Stimulated activated CD4-positive, alpha-beta T cell treated with anti-CD3 and anti-CD28 coated beads, TNF-alpha, amount 100 ng/mL, for 24 hours (primary cell): ENCODE data around the gene SHC2.
"Not testable (repeated sequence)": the region's sequence is repeated elsewhere in the genome, so short reads cannot be mapped to it uniquely, and the experiment has no call there.

Experiments used
- DNase-seq, 3 experiments: peaks; one replicate each; pipeline ENCODE4 v3.0.0-alpha.2; 2020; ENCODE audit warnings: low read depth in 3 of 3

SHC2 gene

GRCh38 chr19:422917-423226, 38.0 kb downstream of the SHC2 start:
- not testable (repeated sequence) for DNase-seq

DNA sequence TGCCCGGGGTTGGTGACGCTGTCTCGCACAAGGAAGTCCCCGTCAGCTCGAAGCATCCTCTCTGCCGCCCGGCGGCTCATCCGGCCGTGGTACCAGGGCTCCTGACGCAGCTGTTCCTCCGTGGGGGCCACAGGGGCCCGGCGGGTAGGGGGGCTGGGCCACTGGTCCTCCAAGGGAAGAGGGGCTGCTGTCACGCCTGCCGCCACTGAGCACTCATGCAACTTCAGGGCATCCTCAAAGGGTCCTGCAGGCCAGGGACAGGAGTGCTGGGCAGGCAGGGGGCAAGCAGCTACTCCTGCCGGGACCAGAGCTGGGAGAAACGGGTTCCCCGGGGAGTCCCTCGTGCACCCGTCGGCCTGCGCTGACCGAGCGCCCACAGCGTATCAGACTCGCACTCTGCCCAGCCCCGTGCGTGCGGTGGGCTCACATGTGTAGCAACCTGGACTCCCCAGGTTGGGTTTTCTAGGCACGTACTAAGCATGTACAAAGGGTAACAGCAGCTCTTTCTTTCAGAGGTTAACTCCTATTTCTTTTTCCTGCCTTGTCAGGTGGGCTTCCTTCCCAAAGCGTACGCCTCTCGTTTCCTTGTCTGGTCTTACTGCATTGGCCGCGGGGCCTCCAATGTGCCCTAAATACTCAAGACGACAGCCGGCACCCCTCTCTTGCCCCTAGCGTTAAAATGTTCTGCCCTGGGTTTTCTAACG, 38.5 kb downstream of the SHC2 start:
- no peak for DNase-seq

- no peak for DNase-seq
Measured at GRCh38 chr19:419721-420515, 40.9 kb downstream of the SHC2 start.

- no peak for DNase-seq
Measured at GRCh38 chr19:418761-419671, 41.8 kb downstream of the SHC2 start.

GRCh38 chr19:416416-416815, 44.4 kb downstream of the SHC2 start:
- DNase-seq = no peak

GRCh38 chr19:415292-415691, 45.5 kb downstream of the SHC2 start:
- DNase-seq = no peak

GRCh38 chr19:413756-414420, 46.9 kb downstream of the SHC2 start:
- no peak for DNase-seq

GRCh38 chr19:412356-413355, 48.2 kb downstream of the SHC2 start:
- DNase-seq = no peak

- DNase-seq = no peak
Measured at GRCh38 chr19:411723-412355, 49.0 kb downstream of the SHC2 start.

DNA sequence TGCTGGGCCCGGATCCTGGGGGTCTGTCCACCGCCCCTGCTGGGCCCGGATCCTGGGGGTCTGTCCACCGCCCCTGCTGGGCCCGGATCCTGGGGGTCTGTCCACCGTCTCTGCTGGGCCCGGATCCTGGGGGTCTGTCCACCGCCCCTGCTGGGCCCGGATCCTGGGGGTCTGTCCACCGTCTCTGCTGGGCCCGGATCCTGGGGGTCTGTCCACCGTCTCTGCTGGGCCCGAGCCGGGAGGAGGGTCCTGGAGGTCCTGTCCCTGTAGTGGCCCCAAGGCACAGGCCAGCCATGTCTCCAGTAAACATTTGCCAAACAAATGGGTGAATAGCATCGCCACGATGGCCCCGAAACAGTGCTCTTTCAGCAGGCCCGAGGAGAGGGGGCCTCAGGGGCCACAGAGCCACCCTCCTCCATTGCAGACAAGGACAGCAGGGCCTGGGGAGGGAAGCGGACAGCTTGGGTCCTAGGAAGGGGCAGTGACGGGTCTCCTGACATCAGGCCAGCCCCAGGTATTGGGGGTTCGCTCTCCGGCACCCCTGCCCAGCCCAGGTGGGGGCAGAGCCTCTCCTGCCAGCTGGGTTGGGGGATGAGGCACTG, 49.6 kb downstream of the SHC2 start:
- DNase-seq = not testable (repeated sequence)

DNA sequence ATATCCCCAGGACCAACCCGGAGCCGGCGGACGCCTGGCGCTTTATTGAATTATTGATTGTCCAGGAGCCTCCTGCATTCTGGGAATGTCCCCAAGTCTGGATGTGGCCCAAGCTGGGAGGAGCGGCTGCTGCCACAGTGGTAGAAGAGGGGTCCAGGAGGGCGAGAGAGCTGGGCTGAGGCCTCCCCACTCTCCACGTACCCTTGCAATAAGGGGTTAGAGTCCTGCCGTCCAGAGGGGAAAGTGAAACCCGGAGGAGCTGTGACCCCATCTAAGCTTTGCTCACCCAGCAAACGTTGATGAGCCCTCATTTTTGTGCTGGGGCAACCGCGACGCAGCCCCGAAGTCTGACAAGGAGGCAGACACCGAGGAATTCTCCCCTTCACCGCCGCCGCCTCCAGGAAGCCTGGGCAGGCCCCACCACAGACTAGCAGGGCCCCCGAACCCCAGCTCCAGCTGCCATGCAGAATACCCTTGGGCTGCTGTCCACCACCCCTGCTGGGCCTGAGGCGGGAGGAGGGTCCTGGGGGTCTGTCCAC, 50.5 kb downstream of the SHC2 start:
- no peak for DNase-seq

DNA sequence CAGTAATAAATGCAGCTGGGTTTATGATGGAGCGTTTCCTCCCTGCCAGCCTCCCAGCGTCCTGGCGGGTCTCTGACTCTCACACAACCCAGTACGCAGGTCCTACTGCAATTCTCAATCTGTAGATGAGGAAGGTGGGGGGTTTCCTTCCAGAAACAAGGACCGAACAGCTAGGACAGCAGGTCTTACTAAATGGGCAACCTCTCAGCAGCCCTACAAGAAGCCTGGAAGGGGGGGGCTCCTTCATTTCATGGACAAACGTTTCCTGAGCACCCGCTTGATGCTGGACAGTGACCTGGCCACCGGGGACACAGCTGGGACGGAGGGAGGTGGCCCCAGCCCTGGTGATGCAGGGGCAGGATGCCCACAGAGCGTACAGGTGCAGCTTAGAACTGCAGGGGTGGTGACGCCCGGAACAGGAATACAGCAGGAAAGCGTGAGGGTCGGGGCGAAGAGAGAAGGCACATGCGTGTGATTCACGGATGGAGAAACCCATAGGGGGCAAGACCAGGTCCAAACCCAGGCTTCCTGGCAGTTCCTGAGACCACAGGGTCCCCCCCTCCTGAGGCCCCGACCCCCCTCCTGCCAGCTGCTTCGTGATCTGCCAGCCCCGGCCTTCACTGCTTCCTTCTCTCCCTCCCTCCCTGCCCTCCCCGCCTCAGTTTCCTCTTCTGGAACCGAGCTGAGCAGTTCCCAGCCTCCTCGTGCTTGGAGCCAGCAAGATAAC, 51.2 kb downstream of the SHC2 start:
- DNase-seq = no peak

GRCh38 chr19:408902-409515, 51.8 kb downstream of the SHC2 start, which contains the start of gene C2CD4C:
TSS of gene C2CD4C (minus strand) at chr19:409147. CDS start at chr19:408361, 786 bp downstream.
- peak in 1 of 3 experiments; percentile 31 for DNase-seq

DNA sequence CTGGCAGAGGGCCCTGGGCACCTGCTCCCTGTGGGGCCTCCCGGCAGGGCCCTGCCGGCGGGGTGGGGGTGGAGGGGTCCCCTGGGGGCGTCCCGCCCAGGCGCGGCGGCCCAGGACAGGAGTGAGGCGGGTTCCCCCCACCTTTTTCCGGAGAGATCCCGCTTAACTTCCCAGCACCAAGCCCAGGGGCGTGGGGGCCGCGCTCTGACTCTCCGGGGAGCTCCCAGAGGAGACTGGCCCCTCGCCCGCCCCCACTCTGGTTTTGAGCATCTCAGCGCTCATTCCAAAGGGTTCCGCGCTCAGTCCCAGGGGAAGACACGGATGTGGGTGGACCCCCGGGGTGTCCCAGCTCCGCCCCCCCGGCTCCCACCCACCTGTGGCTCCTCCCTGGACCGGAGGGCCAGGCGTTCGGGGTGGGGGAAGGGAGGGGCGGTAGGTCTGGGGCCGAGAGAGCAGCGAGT, 52.4 kb downstream of the SHC2 start:
- DNase-seq = no peak

DNA sequence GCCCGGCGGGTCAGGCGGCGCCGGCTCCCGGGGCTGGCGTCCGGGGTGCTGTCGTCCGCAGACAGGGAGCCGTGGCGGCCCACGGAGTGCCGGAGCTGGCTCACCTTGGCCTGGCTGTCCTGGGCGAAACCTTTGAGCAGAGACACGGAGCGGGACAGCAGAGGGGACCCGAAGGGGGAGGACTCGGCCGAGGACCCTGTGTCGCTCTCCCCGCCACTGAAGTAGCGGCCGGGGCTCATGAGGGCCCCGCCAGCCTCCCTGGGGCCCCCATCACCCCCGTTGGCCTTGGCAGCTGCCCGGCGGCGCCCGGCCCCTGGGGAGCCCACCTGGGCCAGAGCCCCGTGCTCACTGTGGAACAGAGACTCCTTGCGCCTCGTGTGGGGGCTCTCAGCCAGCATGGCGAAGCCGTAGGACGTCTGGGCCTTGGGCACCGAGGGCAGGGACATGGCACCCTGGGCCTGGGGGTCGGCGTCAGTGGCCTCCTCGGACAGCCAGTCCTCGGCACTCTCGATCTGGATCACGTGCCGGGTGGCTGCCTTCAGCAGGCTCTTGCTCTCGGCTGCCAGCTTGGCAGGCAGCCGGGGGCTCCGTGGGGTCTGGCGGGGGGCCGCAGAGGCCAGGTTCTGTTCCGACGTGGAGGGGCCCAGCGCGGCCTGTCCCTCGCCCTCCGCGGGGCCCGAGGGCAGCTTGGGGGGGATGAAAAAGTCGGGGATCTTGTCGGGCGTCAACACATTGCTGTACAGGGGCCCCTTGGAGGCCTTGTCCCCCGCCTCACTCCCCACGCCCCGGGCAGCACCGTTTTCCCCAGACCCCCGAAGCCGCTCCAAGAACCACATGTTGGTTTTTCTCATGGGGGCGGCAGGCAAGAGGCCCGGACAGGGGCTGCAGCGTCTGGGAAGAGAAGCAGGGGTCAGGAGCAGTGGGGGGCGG, 53.1 kb downstream of the SHC2 start:
- DNase-seq = no peak

DNA sequence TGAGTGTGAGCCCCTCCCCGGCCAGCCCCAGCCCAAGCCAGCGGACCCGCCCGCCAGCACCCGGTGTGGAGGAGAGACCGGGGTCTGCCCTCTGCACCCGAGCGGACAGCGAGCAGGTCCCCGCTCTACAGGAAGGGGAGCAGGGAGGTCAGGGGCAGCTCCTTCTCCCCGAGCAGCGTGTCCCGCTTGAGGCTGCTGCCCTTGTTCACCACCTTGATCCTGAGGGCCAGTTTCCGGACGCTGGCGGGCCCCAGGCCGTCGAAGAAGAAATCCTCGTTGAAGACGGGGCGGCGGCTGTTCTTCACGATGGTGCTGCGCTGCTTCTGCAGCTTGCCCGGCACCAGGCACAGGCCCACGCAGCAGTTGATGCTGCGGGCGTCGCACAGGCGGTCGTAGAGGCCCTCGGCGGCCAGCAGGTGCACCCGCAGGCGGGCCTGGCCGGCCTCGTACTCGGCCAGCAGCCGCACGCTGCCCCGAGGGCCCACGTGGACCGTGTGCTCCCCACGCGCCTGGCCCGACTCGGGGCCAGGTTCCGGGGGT, 53.8 kb downstream of the SHC2 start:
- DNase-seq = no peak
